ENCODE results near the gene DNAH17. TPM values are rescaled to one million over a fixed set of nuclear protein-coding genes. Genes with fewer than 3 reads are reported as not detected.

DNAH17 gene
- total RNA-seq, 1 experiment from 2014 or later: 0.11 TPM

- BruUV-seq (replicated peaks): no TSS peak
- TF ChIP-seq EZH2 (IDR thresholded peaks at IDR 0.05; ENCODE audit: borderline replicate concordance, low read depth, low read length, poor library complexity, severe bottlenecking) (no peak), CTCF (conservative IDR thresholded peaks at IDR 0.05; ENCODE audit: low read depth, low read length) (no peak)
- H3K36me3 ChIP-seq (ENCODE audit: insufficient read depth, low read length, poor library complexity, severe bottlenecking): no peaks in the 10 kb centered on the region
- H3K27me3 ChIP-seq (replicated peaks; ENCODE audit: insufficient read depth, low read depth, low read length, poor library complexity): no peaks in the 10 kb centered on the region
- H3K9me3 ChIP-seq (ENCODE audit: low read depth, low read length, poor library complexity, severe bottlenecking): no peaks in the 10 kb centered on the region
- POLR2A ChIA-PET (ENCODE audit: low non-redundant PET): no interaction called here
- CTCF ChIA-PET: no interaction called here
- no peak overlapping the region for H3K27ac ChIP-seq (ENCODE audit: low read depth, low read length, poor library complexity, severe bottlenecking)
- H3K4me3 ChIP-seq (ENCODE audit: low read depth, low read length, poor library complexity, severe bottlenecking): no peak overlapping the region
- no peak for DNase-seq (ENCODE audit: low spot score)
- intact Hi-C loops (cut with micrococcal nuclease; ENCODE audit: unreplicated experiment): no loop called here
- peaks cover 7% of the 10 kb centered on the region for H3K4me1 ChIP-seq (ENCODE audit: insufficient read depth, low read length, poor library complexity, severe bottlenecking)
Measured at GRCh38 chr17:78486228-78486802, 90.9 kb downstream of the DNAH17 start.

- no peaks in the 10 kb centered on the region for H3K9me3 ChIP-seq (ENCODE audit: low read depth, low read length, poor library complexity, severe bottlenecking)
- intact Hi-C loops (cut with micrococcal nuclease; ENCODE audit: unreplicated experiment): no loop called here
- BruUV-seq (replicated peaks): no TSS peak
Measured at GRCh38 chr17:78485290-78486168, 91.7 kb downstream of the DNAH17 start.

More at GRCh38 chr17:78485290-78486168, 91.7 kb downstream of the DNAH17 start:
- peak overlapping the region; percentile 47 for H3K4me3 ChIP-seq (ENCODE audit: low read depth, low read length, poor library complexity, severe bottlenecking)
- H3K4me1 ChIP-seq (ENCODE audit: insufficient read depth, low read length, poor library complexity, severe bottlenecking): peaks cover 7% of the 10 kb centered on the region
- no peak overlapping the region for H3K27ac ChIP-seq (ENCODE audit: low read depth, low read length, poor library complexity, severe bottlenecking)
- no peaks in the 10 kb centered on the region for H3K36me3 ChIP-seq (ENCODE audit: insufficient read depth, low read length, poor library complexity, severe bottlenecking)
- CTCF ChIA-PET: no interaction called here
- TF ChIP-seq CTCF (conservative IDR thresholded peaks at IDR 0.05; ENCODE audit: low read depth, low read length): no peak
- TF ChIP-seq EZH2 (IDR thresholded peaks at IDR 0.05; ENCODE audit: borderline replicate concordance, low read depth, low read length, poor library complexity, severe bottlenecking): no peak
- no peaks in the 10 kb centered on the region for H3K27me3 ChIP-seq (replicated peaks; ENCODE audit: insufficient read depth, low read depth, low read length, poor library complexity)
- POLR2A ChIA-PET (ENCODE audit: low non-redundant PET): no interaction called here
- DNase-seq (ENCODE audit: low spot score): no peak
